Iris pigment epithelial cell (primary cell): ENCODE results near the gene MEIS2.

Experiments
- DNase-seq: peaks from one replicate; pipeline ENCODE4 v3.0.0-alpha.2; 2011; ENCODE audit warnings: low read depth

The MEIS2 gene

DNA sequence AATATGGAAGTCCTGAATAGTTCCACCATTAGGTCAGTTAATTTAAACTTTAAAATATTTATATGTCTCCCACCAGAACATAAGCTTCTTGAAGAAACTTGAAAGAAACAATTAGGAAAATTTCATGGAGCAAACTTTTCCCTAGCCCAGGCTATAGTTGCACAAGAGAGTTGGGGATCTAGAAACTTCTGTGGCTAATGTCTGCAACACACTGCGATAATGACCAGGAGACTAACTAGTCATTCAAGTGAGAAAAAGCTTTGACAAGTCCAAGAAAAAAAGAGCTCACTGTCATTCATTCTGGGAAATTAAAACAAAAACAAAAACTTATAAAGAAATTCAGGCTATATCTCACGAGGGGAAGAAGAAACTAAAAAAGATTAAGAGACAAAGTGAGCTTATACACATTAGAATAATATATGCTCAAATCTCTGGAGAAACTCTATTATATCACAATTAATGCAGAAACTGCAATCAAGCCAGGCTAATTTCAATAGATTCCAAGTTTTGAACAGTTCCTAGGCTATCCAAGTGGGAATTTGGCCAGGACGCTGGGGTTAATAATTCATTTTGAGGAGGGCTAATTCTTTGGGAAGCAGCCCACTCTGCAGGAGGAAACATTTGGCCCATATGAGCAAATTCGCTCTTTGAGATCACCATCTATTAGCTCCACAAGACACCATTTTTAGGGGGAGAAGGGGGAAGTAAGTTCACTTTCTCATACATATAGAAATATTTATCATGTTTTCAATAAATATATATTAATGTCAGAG is 134.6 kb downstream of the MEIS2 start:
- no peak for DNase-seq

DNA sequence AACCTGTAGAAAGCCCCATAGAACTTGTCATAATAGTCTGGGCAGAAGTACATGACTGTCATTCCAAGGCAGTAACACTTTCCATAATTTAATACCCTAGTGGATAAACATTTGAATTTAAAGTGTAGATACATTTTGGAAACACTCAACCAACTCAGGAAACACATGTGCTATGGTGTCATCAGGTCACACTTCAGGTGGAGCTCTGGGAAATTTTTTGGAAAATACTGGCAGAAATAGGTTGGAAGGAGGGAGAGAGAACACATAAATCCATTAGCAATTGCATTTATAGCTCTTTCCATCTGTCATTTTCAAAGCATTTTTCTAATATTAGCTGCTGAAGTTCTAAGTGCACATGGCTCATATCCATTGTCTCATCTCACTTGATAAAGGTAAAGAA is 135.7 kb downstream of the MEIS2 start:
- no peak for DNase-seq

DNA sequence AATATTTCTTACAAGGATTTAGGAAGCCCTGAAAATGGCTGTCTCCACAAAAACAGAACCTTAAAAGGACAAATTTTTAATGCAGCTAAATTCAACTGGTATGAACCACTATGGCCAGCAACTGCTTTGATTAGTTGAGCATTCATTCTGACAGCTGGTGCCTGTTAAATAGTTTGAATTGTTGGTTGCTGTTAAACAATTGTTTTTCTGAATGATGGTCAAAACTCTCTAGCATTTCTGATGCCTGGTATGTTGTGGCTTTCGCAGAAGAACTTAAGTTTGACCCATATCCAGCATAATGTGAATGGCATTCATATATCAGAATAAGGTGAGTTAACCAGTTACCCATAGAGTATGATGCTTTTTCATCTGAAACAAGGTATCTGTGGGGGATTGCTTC is 138.4 kb downstream of the MEIS2 start:
- peak; percentile 6 for DNase-seq

DNA sequence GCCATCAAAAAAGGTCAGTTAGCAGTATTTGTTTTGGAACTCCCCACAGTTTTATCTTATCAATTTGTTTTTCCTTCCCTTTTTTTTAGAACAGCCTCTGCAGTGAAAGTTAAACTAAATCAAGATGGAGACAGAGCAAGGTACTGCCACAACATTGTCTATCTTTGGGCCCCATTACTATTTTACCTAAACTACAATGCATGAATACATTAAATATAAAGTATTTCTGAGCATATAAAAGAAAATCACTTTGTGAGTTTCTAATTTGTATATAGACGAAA is 139.5 kb downstream of the MEIS2 start:
- no peak for DNase-seq

DNA sequence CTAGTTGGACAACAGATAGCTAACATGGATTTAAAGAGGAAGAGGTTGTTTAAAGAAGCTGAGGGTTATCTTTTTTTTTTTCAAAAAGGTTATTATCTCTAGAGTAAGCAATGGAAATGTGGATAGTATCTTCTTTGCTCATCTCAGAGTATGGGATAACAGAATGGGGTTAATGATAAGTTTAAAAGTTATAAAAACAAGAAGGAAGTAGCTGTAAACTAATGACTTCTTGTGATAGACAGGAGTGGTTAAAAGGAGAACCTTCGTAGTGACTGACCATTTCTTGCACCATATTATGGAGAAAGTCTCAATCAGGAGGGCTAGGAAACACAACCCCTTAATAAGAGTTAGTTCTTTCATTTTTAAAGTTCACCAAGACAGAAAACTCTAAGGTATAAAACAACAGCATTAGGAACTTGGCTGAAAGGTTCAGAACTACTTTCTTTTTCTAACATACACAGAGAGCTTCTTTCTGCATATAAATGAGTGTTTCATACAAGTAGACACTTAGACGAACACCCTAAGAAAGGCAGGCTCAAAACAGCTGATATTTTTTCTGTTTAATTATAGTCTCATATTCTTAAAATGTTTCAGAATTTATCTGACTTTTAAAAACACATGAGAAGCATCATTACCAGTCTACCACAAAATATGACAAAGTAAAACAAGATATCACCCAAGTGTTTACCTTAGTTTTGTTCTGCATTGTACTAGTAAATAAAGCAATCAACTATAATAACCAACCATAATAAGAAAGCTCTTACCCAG is 140.0 kb downstream of the MEIS2 start:
- no peak for DNase-seq

DNA sequence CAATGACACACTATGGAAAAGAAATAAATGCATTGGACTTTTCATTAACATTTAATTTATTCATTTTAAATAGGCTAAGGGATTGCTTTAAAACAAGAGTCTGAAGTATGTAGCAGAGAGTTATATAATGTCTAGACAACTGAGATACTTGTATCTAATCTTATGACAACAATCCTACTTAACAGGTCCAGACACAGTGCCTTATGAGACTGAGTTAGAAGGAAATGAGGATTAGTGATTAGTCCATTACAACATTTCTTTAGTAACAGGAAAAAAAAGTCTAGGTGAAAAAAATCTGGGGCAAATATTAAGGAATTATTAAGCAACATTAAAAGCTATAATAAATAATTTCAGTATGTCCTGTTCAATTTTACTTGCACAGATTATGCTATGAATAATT is 140.6 kb downstream of the MEIS2 start:
- peak; percentile 67 for DNase-seq

DNA sequence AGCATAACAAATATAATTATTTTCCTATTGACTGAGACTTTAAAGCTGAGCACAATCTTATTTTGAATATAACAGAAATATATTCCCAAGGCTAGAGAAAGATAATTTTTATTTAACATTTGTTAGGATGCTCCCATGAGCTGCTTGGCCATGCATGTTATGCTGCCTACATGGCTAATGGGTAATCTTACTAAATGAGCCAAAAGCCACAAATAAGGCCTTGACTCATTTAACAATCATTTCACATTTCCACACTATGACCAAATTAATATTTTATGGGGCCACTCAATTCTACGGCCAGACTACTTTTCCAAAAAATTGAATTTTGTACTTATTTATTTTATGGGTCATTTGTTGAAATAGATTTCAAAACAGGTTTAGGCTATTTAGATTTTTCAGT is 141.7 kb downstream of the MEIS2 start:
- DNase-seq, result no peak

DNA sequence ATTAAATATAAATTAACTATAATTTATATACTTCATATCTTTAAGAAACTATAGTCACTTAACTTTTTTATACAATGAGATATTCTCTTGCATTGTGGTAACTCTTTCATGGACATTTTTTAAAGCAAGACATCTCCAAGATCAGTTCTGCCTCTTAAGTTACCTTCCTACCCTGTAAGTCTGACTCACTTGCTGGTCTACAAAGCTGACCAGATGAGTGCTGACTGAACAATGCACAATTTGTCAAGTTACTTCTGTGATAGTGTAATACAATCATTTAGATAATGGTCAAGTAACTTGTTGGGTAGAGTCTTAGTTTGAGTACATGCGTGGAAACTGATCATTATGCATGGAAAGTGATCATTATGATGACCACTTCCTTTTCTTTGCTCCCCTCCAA is 145.9 kb downstream of the MEIS2 start:
- DNase-seq, result peak; percentile 52

DNA sequence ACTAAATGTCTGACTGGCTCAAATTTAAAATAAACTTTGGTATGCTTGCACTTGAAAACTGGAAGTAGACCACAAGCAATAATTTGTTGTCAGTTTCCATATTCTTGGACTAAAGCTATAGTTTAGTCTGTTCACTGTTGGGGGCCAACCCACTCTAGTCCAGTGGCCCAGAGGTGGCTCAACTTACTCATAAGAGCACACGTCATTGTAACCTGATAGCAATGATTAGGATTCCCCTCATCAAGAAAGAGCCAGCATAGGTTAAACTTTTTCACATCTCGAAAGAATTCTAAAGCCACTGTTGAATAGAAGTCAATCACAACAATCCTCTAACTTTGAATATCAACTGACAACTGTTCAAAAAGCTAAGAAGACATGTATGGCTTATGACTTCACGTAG is 147.0 kb downstream of the MEIS2 start:
- no peak for DNase-seq

DNA sequence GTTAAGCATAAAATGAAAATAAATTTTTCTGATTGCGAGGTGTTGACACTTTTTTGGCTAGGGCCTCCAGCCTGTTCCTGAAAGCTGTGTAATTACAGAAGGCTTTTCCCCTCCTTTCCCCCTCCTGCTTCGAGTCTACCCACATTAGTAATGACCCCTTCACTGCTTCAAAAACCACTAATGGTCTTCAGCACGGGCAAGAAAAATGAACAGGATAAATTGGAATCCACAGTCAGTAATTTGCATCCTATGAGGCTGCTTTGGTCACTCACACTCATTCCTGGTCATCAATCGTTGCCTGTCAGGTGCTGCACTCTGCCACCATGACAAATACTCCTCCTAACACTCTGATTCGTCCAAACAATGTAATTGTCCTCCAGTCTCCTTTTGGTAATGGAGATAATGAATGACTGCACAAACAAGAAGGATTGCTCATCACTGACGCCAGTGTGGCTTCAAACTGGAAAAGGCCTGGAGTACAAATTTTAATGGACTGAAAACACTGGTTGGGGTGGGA is 148.6 kb downstream of the MEIS2 start:
- peak; percentile 11 for DNase-seq

DNA sequence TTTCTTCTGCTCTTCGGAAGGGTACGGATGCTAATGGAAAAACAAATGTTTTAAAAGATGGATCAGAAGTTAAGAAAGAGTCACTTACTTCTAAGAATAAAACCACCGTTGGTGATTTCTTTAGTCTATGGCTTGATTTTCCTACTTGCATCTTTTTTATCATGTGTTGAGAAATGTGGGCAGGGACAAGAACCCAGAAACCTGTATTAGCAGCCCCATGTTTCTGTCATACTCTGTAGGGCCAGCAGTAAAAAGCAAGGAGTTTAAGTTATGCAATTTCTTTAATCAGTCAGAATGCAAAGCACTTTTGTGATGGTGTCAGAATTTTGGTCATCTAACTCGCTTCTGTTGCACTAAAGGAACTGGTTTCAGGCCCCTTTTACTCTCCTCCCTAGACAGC is 150.0 kb downstream of the MEIS2 start:
- no peak for DNase-seq

DNA sequence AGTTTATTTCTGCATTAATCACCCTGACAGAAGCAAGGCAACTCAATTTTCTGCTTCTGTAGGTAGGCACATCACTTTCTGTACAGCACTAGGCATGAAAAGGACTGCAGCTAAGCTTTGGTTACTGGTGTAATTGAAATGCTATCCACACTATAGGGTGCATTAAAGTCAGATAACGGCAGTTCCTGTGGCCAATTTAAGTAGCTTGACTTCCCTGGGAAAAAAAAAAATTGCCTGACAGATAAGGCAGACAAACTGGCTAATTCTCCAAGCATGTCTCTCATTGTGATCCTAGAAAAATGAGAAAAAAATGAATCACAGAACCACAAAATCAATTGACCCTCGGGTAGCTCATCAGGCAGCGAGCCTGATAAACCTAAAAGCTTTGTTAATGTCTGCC is 151.4 kb downstream of the MEIS2 start:
- DNase-seq, result no peak

DNA sequence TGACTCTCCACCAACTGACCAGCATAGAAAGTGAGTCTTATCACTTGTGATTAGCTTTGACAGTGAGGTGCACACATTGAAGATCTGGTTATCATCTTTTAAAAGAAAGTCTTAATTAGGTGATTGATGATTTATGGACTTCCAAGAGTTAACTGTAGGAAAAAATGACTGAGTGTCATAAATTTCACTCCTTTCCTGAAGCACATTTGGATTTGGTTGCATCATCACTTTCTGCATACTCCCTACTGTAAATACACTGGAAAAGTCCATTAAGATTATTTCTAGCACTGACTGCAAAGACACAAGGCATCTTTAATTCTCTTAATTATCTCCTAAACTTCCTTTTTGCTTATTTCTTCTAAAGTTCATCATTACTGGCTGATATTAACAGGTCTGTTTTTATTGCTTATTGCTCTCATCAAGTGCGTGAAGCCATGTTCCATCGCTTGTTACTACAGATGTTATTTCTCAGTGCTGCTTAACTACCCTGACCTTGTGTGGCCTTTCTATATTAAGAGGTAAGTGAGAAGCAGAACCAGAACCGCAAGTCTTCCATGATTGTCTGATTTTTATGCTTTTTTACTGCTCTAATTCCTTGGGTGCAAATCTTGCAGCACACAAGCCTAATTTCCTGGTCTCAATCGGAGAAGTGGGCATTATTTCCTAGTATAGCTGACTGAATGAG is 153.2 kb downstream of the MEIS2 start:
- DNase-seq, result no peak

DNA sequence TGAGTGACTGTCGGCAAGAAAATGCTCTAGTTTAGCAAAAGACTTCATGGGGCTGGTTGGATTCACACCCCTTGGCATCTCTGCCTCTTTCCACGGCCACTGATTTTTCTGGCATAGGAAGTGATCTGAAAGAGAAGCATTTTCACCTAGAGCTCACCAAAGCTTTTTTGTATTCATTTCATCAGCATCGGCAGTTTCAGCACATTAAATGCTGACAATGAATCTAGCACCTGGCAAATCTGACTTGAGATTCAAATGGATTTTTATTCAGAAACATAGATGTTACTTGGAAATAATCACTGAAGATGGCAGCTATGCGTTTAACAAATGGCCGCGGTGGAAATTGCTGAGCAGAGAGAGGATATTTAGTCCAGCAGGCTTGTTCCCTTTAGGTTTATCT is 155.9 kb downstream of the MEIS2 start:
- DNase-seq, result no peak

DNA sequence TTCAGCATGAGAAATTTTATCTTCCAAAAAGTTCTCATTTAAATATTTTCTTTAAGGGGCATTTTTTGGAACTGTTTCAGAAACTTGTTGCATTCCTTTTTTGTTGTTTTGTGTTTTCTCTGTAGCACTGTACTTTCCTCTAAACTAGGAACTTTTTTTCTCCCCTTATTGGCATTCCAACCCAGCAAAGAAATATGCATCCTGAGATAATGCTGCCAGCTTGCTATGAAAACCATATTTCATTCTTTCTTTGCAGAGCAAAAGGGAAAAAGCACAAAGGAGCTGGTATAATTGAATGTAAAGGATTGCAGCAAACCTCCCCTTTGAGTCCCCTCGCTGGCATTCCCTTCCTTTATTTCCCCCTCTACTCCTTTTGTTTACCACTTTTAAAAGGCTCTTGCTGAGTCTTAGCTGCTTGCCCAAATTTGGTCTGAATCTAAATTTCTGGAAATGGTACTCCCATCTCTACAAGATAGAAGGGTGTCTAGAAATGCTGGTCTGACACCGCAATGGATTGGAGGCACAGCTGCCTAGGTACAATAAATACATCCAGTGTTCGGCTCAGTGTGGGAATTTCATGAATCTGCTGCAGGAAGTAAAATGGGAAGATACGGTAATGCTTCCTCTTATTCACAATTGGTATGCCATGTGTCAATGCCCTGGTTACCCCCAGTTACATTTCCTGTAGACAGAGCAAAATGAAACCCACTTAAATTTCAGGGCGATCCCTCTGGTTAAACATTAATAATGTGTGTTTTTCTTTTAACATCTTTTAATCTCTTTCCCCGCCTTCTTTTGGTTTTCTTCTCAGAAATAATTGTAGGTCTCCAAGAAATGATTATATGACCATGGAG is 156.6 kb downstream of the MEIS2 start:
- no peak for DNase-seq

DNA sequence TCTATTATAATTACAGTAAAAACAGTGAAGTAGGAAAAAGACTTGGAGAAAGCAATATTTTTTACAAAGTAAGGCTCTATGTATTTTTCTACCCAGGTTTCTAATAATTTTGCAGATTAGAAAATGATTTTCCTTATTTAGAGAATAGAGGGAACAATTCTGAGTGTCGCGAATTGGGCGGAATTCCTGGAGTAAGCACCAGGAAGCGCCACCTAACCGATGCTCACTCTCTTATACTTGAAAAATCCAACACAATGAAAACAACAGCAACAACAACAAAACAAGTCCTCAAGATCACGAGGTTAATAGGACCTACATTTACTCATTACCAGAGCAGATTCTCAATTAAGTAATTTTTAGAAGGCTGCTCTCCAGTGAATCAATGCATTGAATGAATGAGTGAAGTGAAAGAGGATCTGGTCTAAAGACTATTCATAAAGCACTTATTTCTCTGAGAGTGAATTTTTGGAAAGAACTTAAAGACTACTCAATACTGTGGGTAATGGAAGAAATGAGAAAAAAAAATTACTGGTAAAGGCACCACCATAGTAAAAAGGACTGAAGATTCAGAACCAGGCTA is 158.0 kb downstream of the MEIS2 start:
- DNase-seq, result no peak

DNA sequence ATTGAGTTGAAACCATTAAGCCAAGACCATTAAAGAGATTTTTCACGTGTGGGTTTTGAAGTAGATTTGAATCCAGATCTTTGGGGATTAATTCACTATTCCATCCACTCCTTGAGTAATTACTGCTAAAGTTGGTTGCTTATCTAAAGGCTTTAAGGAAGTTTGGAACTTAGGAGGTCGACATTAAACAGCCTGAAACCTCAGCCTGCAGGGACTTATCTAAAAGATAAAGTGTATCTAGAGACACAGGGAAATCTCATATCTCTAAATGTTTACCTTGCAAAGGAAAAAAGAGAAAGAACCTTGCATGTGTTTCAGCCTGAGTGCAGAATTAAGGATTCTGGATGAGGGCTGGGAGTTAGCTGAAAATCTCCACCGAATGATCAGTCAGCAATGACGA is 158.6 kb downstream of the MEIS2 start:
- no peak for DNase-seq

DNA sequence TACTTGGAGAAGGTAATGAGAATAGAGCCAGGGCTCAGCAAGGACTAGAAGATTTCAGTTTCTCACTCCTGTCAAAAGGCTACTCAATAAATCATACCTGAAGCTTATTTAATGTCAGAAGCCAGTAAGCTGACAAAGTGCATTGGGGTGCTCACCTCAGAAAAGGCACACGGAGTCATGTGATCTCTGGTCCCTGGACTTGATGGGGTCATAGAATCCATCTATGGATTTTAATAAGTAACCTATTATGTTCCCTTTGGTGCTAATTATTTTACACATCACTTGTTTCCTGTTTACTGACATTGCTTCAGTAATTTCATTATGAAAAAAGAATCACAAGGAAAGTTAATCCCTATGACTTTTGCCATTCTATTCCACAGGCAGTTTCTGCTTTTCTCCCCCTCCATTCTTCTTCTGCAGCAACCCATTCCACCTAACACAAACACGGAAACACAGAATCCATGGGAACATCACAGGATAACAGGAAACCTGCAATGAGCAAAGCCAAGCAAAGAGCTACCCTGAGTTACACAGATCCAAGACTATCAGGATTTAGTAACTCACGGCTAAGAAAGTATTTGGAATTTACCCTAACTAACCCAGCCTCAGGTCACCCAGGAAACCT is 159.6 kb downstream of the MEIS2 start:
- no peak for DNase-seq

DNA sequence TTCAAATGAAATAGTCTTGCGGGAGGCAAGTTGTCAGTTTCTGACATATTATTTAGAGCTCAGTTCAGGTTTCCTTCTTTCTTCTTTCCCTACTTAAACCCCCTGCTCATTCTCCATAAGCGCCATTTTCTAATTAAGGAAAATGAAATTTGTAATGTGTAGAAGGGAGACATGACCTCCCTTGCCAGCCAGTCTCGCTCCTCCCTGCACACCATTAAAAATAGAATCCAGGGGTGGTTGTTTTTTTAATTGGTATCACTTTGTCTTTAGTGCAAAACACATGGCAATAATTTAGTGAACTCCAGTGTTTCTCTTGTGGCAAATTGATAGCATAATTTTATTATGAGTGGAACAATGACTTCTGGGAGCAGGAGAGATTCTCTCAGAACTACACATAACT is 160.1 kb downstream of the MEIS2 start:
- DNase-seq, result no peak

DNA sequence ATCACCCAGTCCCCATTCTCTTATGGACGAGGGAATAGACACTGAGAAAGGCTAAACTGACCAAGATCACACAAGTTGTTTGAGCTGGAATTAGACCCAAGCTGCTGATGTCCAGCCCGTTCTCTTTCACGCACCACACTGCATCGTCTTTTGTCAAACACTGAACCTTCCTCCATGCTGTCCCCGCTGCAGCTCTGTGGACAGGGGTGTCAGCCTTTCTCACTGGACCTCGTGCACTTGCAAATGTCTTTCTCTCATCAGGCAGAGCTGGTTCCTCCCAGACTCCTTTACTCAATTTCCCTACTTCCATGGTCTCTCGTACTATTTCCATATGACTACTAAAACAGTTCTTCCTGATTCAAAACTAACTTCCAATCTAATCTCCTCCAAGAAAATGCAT is 161.6 kb downstream of the MEIS2 start:
- DNase-seq, result no peak

DNA sequence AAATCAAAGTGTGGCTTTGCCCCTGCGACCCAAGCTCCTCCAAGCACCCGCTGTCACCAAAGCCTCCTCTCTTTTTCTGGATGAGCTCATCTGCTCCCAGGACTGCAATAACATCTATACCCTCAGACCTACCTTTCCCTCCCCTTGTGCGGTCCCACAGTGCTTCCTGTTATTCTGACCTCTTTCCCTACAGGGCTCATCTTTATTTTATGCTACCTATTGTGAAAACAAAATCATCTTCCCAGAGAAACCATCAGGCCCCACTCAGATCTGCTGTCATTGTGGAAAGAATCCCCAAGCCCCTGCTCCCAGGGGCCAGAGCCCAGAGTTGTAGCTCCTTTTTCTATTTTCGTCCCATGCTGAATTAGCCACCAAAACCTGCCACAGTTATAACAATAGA is 162.2 kb downstream of the MEIS2 start:
- DNase-seq, result no peak
